GM18861 (cell line): Measurements from ENCODE around the gene GMPR2.
A peak's percentile ranks its signal among the peaks of the same experiment; 100 is the strongest.

Experiments
- ATAC-seq: cut with Tn5 transposase; IDR thresholded peaks from one replicate; pipeline ENCODE4 v1.9.1; 2021; ENCODE audit not compliant: unreplicated experiment

The GMPR2 gene

DNA sequence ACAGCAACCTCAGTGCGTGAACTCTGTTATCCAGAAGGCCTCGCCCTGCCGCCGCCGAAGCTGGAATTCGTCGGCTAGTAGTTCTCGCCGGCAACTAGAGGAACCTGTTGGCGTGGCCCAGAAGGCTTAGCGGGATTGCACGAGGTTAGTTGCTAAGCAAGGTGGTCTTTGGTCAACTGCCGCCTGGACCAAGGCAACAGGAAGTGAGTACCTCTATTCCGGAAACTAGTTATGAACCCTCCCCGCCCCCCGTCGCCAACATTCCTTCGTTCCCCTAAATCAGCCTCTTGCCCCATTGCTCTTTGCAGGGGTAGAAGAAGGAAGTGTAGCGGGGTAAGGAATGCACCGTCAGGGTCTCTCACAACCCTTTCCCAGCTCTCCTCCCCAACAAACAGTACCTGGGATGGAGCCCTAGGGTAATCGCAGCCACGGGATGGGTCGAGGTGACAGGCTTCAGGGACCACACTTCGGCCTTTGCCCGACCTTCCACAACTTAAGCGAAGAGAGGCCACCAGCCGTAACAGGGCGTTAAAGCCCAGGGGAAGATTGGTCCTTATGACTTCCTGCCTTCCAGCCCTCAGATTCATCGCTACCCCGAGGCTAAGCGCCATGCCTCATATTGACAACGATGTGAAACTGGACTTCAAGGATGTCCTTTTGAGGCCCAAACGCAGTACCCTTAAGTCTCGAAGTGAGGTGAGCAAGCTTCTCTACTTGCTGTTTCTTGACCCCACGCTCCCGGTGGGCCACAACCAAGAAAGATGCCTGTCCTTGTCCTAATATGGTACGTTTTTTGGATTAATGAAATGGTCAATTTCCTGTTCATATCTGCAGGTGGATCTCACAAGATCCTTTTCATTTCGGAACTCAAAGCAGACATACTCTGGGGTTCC lies at the start of gene GMPR2:
Gene GMPR2 (plus strand): TSS at position 285 of the 893 bp plus-strand sequence. CDS start 325 bp downstream, at position 610.
- ATAC-seq = peak; percentile 33

DNA sequence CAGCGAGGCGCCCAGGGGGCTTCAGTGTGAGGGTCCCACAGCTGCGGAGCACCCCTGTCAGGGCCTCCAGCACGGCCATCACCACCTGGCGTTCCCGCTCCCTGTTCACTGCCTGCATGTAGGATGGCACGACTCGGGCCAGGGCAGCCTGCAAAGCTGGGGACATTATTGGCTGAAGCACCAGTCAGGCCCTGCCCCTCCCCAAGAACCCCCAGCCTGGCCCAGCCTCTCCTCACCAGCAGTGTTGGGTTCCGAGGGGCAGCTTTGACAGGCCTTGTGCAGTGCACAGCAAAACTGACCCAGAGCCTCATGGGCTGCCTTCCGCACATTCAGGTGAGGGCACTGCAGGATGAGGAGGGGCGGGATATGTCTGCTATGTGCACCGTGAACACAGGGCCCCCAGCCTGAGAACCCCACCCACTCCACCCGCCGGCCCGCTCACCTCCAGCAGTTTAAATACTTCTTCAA lies 49.7 kb upstream of the GMPR2 start:
- no peak for ATAC-seq

DNA sequence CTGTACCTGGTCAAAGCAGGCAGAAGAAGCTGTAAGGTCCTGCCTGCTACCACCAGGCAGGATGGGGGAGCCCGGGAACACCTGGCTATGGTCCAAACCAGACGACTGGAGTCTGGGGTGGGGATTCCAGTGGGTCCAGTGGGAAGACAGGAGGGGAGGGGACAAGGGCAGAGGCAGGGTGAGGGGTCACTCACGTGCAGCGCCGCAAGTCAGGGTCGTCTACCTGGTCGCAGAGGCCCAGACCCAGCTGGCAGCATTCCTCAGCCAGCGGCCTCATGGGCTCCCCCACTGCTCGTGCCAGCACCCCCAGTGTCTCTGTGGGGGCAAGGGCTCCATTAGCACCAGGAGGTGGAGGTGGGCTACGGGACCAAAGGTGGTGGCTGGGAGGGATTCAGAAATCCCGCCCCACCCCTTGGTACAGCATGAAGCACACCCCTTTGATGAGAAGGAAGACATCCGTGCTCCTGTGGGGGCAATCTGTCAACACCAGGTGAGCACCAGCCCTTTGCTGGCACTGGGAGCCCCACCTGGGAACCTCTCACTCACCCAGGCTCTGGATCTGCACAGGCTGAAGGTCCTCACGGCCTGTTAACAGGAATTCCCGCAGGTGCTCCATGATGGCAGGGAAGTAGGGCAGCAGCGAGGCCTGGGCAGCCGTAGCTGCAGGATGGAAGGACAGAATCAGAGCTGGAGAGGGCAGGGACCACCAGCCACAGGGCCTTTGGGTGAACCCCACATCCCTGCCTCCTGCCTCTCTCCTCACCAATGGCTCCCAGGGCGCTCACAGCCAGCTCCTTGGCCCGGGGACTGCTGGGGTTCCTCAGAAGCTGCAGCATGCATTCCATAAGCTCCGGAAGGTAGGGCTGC lies 48.4 kb upstream of the GMPR2 start:
- ATAC-seq = no peak

DNA sequence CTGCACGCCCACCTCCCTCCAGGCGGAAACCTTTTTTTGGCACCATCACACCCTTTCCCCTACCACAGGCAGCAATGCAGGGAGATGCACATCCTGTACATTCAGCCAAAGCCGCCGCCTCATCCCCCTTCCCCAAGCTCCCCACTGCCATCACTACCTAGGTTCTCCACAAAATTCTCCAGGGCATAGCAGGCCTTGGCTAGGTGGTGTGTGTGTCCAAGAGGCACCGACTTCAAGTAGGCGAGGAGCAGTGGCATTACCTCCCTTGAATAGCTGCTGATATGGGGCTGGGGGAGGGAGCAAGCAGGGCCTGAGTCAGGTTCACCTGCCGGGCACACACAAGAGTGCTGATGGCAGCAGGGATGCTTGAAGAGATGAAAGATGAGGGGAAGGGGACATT lies 47.7 kb upstream of the GMPR2 start:
- no peak for ATAC-seq

DNA sequence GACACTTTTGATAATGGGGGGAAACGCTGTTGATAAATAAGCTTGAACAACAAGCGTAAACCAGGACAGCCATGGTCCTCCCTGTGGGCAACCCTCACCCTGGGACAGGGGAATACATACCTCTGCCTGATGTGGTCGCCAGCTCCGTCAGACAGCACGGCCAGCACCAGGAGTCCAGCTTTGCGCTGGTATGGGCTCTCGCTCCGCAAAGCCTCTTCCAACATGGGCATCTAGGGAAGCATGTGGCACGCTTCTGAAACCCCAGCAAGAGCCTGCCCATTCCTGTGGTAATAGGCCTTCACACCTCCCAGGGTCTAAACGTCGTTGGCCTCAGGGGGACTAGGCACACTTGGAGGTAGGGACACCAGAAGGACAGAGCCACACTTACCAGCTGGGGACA lies 47.0 kb upstream of the GMPR2 start:
- ATAC-seq = no peak

DNA sequence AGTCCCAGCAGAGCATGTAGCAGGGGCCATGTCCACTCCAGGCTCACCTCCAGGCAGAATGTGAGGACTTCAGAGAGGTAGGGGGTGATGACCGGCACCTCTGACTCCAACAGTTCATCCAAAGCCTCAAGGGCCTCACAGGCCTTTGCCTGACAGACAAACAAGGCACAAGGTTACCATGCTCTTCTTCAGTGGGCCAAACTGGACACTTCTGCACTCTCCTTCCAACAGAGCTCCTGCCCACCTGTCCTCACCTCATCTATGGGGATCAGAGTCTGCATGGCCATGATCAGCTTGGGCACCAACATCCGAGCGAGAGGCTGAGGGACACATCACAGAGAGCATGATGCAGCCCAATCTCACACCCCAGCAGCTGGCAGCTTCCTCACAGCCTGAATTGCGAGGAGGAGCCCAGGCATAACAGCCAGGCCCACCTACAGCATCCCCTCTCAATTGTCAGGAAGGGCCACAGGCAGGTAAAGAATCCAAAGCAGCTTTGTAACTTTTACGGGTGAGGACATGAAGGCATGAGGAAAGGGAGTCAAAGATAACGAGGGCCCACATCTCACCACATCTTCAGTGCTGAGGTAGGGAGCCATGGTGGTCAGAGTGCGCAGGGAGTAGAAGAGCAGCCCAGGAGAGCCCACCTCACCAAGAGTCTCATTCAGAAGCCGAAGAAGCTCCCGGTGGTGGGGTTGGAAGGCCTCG lies 45.7 kb upstream of the GMPR2 start:
- ATAC-seq = no peak

DNA sequence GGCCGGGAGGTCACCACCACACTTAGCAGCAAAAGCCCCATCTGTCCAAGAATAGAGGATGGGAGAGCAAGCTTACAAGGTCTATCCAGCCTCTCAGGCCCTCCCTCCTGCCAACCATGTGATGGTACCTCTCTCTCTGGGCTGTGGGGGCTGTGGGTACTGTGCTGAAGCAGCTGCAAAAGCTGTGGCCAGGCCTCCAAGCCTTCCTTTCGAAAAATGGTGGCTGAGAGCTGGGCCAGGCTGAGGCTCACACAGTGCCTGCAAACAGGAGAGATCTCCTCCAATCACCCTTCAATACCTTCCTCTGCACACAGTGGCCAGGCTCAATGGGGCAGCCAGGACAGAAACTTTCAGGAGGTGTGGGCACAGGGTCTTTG lies 45.2 kb upstream of the GMPR2 start:
- no peak for ATAC-seq

DNA sequence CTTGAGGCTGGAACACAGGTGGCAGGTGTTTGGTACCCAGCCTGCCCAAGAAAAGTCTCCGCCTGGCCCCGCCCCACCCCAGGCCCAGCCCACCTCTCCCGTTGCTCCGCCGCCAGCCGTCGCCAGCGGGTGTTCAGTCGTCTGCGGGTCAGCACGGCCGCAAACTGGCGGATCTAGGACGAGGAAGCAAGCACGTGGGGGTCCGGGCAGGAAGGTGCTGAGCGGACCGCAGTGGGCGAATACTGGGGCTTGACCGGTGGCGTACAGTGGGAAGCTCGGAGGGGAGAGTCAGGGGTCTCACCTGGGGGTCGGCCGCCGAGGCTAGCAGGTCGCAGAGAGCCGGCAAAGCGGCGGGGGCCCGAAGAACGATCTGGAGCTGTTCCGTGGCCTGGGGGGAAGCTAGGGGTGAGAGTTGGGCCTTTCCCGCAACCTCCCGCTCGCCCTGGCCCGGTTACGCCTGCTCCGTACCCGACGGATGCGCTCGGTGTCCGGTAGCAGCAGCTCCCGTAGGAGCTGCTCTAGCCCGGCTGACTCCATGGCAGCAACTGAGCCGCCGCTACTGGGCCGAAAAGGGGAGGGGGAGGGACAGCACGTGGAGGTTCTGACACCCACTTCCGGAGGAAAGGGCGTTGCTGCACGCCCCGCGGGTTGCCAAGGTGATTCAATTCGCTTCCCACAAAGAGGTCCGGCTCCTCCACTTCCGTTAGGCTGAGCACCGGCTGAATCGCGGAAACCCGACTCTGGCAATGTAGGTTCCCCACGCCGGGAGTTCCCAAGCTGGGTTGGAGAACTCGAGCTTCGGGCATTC lies 44.3 kb upstream of the GMPR2 start, which contains the start of gene IPO4:
Gene IPO4 (minus strand): TSS at position 566 of the 808 bp plus-strand sequence. CDS start 29 bp downstream, at position 537.
- ATAC-seq = peak; percentile 82

DNA sequence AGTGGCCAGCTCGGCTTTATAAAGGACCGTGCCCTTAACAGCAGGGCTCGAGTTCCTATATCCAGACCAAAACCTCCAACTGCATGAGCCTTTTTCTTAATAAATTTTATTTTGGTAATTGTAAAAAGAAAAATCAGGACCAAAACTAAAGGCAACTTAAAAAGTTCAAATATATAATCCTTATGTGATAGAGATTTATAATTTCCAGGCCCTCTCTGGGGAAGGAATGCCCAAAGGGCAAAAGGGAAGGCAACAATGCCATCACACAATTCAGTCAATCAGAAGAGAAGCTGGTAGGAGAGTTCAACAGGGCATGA lies 43.7 kb upstream of the GMPR2 start:
- ATAC-seq = no peak

DNA sequence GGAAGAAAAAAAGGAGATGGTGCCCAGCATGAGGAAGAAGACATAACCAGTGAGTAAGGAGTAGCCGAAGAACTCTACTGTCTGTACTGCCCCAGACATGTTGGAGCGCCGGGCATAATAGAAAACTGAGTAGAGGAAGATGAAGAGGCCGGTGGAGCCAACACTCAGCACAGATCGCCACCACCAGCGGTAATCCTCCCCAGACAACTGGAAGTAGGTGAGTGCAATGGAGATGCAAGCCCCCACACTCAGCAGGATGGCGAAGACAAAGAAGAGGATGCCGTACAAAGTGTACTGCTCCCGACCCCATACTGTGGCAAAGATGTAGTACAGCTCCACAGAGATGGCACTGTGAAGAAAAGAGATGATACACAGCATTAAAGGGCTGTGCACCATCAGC lies 43.3 kb upstream of the GMPR2 start:
- ATAC-seq = no peak

DNA sequence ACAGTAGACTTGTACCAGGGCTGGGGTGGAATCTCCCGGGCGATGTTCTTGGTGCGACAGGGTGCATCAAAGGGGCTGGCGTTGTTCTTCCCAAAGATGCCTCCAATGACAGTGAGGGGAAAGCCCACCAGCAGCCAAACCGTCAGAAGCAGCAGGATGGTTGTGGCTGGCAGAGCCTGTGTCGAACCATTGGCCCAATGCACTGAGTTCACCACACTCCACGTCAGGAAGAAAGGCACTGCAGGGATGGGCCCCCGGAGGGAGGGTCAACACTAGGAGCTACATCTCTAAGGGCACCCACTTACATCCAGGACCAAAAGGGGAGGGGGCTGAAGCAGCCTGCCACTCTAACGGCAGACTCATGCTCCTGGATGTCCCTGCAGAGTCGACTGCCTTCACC lies 42.3 kb upstream of the GMPR2 start:
- no peak for ATAC-seq

DNA sequence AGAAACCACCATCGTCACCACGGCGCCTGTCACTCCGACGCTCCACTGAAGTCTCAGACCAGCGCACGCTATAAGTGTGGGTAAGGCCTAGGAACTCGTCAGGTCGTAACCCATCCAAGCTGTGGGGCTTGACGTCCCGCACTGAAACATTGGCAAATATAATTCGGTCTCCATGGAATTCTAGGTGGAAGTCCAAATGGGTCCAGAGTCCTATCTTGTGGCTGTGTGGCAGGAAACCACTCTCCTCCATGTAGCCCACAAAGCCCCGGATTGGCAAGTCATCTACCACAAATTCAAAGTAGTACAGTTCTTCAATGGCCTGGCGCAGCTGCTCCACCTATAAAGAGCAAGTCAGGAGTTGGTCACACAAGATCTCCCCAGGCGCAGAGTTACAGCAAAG lies 39.8 kb upstream of the GMPR2 start:
- ATAC-seq = no peak

DNA sequence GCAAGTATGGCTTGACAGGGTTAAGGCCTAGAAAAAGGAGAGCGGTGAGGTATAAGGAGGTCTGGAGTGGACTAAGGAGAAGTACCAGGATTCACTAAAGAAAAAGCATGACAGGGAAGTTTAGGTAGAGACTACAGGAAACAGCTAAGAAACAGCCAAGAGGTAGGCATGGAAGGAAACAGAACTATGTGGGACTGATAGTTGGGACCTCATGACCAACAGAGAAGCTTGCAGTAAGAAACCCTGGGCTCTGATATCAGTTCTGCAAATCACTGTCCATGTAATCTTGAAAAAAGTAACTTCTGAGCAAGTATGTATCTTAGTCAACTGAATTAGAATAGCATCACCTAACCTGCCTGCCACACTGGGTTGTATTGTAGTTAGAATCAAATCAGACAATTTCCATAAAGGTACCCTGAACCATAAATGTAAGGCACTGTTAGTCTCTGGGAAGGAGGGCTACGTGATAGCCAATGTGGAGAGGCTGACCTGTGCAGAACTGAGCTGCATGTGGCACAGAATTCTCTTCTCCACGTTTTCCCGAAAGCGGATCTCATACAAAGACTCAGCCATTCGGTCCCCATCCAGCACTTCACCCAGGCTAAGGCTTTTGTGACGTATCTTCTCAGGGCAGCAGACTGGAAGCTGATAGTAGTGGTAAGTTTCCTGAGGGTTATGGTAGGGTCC lies 38.4 kb upstream of the GMPR2 start:
- ATAC-seq = no peak

DNA sequence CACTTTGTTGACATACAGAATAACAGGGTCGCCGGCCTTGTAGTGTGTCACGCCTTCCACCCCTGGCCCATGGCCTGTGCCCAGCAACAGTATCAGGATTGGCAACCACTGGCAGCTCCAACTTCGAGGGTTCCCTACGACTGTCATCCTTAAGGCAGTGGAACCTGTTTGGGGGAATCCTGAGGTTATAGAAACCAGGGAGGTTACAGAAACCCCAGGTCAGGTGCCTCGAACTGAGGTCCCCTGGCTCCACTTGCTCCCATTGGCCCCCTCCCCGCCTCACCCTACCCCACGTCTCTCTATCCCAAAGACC lies 37.9 kb upstream of the GMPR2 start:
- no peak for ATAC-seq

DNA sequence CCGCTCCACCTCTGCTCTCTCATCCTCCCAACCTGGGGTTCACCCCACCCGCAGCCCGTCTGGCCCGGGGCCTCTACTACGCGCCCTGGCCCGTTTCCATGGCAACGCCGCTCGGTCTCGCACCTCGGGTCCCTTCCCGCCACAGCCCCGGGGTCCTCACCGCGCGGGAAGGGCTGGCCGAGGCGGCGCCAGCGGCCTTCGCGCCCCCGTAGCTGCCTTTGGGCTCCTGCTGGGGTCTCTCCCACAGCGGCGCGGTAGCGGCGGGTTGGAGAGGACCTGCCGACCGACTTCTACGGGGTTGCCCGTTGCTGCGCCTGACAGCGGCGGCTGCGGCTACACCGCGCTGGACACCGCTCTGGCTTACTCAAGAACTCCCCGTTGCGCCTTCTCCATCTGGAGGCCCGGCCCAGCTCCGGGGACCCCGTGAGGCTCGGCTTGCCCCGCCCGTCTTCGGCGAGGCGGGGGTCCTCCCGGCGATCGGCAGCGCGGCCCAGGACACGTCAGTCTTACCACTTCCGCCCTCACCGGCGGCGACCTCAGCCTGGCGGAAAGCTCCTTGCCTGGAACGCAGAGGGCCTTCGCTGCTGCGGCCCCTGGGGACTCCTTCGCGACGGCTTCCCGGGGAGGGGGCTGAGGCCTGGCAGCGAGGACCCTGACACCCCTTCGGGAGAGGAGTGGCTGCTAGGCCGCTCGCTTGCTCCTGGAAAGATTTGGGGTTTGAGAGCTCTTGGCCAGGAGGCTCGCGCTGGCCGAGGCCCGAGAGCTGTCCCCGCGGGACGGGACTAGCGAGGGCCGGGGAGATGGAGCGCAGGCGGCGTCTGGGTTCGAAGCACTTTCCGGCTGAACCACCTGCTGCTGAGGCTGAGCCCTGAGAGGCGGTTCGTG lies 37.3 kb upstream of the GMPR2 start, which contains the start of gene TM9SF1:
Gene TM9SF1 (minus strand): TSS at position 256 of the 885 bp plus-strand sequence. CDS start 422 bp downstream, outside the sequence.
- ATAC-seq = peak; percentile 78

DNA sequence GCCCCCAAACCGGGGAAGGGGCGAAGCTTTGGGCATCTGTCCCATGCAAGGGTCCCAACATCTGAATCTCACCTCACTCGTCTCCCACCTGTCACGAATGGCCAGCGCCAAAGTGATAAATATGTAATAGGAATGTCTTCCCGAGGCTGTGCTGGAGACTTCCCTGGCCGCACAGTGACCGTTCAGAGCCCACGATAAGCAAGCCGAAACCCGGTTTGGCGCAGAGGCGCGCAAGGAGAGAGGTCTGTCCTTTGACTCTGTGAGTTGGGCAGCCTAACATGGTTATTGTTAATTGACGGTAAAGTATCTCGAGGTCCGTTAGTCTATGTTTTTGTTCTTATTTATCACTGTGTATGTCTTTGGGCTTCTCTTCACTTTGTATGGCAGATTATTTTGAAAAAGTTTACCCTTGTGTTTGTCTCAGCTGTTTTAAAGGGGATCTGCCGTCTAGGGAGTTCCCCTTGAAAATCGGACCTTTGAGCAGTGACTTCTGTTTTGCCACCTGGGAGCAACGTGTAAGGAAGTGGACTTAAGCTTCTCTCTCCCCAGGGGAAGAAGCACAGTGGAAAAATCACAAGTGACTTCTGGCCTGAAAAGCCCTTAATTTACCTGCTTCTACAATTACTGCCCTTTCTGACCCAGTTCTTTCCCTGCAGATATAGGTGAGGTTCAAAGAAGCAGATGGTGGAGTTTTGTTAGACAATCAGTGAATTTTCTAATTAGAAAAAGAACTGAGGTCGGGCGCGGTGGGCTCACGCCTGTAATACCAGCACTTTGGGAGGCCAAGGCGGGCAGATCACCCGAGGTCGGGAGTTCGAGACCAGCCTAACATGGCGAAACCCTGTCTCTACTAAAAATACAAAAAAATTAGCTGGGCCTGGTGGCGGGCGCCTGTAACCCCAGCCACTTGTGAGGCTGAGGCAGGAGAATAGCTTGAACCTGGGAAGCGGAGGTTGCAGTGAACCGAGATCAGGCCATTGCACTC lies 36.4 kb upstream of the GMPR2 start:
- ATAC-seq = peak; percentile 7

DNA sequence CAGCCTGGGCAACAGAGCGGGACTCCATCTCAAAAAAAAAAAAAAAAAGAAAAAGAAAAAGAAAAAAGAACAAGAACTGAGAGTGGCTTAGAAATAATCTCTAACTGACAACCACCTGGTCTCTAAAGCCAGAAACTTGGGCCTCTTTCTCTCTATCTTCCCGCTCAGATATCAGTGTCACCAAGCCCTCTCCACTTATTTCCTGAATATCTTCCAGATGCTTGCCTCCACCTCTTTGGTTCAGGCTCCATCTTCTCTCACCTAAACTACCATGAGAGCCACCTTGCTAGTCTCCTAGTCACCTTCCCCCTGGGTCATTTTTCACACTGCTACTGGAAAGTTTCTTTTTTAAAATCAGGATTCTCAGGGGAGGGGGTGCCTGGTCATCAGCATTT lies 35.7 kb upstream of the GMPR2 start:
- ATAC-seq = no peak
